ENCODE measurements around the gene OR1A1. TPM values are rescaled to one million over a fixed set of nuclear protein-coding genes. Genes with fewer than 3 reads are reported as not detected.
"Not testable (repeated sequence)": the region's sequence is repeated elsewhere in the genome, so short reads cannot be mapped to it uniquely, and the experiment has no call there.

The OR1A1 gene
- total RNA-seq, 1 donor from 2014 or later: not detected

GRCh38 chr17:3213001-3213400 lies 5.5 kb downstream of the OR1A1 start:
- Mint-ChIP-seq H3K9me3 (ENCODE audit: unreplicated experiment) (no peaks in the 10 kb centered on the region), H3K27ac (ENCODE audit: unreplicated experiment) (no peak overlapping the region), H3K4me3 (ENCODE audit: unreplicated experiment) (no peak overlapping the region), H3K36me3 (ENCODE audit: low read depth, unreplicated experiment) (no peaks in the 10 kb centered on the region), H3K27me3 (ENCODE audit: unreplicated experiment) (no peaks in the 10 kb centered on the region), H3K4me1 (ENCODE audit: unreplicated experiment) (peaks cover 4% of the 10 kb centered on the region)
- TF ChIP-seq CTCF (IDR thresholded peaks at IDR 0.05; ENCODE audit: unreplicated experiment): no peak
- DNase-seq (ENCODE audit: low spot score): no peak

- Mint-ChIP-seq H3K27me3 (ENCODE audit: unreplicated experiment) (no peaks in the 10 kb centered on the region), H3K9me3 (ENCODE audit: unreplicated experiment) (no peaks in the 10 kb centered on the region), H3K27ac (ENCODE audit: unreplicated experiment) (no peak overlapping the region), H3K4me1 (ENCODE audit: unreplicated experiment) (peaks cover 4% of the 10 kb centered on the region), H3K4me3 (ENCODE audit: unreplicated experiment) (no peak overlapping the region), H3K36me3 (ENCODE audit: low read depth, unreplicated experiment) (no peaks in the 10 kb centered on the region)
- no peak for TF ChIP-seq CTCF (IDR thresholded peaks at IDR 0.05; ENCODE audit: unreplicated experiment)
- no peak for DNase-seq (ENCODE audit: low spot score)
Observed at GRCh38 chr17:3213587-3213986, 6.1 kb downstream of the OR1A1 start.

DNA sequence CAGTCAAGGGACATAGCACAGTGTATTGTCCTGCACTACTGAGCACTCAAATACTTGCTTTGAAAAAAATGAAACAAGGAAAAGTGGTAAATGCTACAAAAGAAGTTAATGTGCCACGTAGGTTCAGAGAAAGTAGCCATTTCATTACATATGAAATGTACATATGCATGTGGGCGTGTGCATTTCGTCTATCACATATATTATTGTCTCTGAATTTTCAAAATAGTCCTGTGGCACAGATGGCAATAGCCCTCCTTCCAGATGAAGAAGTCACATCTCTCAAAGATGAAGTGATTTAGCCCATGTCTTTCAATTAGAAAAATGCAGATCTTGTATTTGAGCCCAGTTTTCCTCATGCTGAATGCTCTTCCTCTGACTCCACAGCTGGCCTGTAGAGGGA lies 12.5 kb downstream of the OR1A1 start:
- H3K4me1 Mint-ChIP-seq (ENCODE audit: unreplicated experiment): not testable (repeated sequence)

DNA sequence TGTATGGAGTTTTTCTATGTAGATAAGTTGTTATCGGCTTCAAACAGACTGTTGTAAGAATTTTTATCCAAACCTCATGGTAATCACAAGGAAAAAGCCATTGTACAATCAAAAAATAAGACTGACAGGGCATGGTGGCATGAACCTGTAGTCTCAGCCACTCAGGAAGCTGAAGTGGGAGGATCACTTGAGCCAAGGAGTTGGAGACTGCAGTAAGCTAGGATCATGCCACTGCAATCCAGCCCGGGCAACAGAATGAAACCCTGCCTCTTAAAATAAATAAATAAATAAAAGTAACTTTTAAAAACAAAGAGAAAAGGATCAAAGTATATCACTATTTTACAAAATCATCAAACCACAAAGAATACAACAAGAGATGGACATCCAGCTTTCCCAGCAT lies 14.4 kb downstream of the OR1A1 start:
- H3K9me3 Mint-ChIP-seq (ENCODE audit: unreplicated experiment): no peaks in the 10 kb centered on the region
- TF ChIP-seq CTCF (IDR thresholded peaks at IDR 0.05; ENCODE audit: unreplicated experiment): no peak
- H3K27me3 Mint-ChIP-seq (ENCODE audit: unreplicated experiment): no peaks in the 10 kb centered on the region
- no peak overlapping the region for H3K27ac Mint-ChIP-seq (ENCODE audit: unreplicated experiment)
- H3K36me3 Mint-ChIP-seq (ENCODE audit: low read depth, unreplicated experiment): no peaks in the 10 kb centered on the region
- DNase-seq (ENCODE audit: low spot score): no peak
- H3K4me1 Mint-ChIP-seq (ENCODE audit: unreplicated experiment): no peaks in the 10 kb centered on the region
- H3K4me3 Mint-ChIP-seq (ENCODE audit: unreplicated experiment): no peak overlapping the region

More for the DNA sequence above, 12.5 kb downstream of the OR1A1 start:
- not testable (repeated sequence) for H3K4me3 Mint-ChIP-seq (ENCODE audit: unreplicated experiment); H3K27me3 Mint-ChIP-seq (ENCODE audit: unreplicated experiment); H3K27ac Mint-ChIP-seq (ENCODE audit: unreplicated experiment); H3K9me3 Mint-ChIP-seq (ENCODE audit: unreplicated experiment); H3K36me3 Mint-ChIP-seq (ENCODE audit: low read depth, unreplicated experiment); DNase-seq (ENCODE audit: low spot score)

GRCh38 chr17:3222505-3222904 lies 15.0 kb downstream of the OR1A1 start:
- Mint-ChIP-seq H3K9me3 (ENCODE audit: unreplicated experiment) (no peaks in the 10 kb centered on the region), H3K4me1 (ENCODE audit: unreplicated experiment) (no peaks in the 10 kb centered on the region), H3K36me3 (ENCODE audit: low read depth, unreplicated experiment) (no peaks in the 10 kb centered on the region), H3K4me3 (ENCODE audit: unreplicated experiment) (no peak overlapping the region), H3K27me3 (ENCODE audit: unreplicated experiment) (no peaks in the 10 kb centered on the region), H3K27ac (ENCODE audit: unreplicated experiment) (no peak overlapping the region)
- DNase-seq (ENCODE audit: low spot score): no peak
- TF ChIP-seq CTCF (IDR thresholded peaks at IDR 0.05; ENCODE audit: unreplicated experiment): no peak

DNA sequence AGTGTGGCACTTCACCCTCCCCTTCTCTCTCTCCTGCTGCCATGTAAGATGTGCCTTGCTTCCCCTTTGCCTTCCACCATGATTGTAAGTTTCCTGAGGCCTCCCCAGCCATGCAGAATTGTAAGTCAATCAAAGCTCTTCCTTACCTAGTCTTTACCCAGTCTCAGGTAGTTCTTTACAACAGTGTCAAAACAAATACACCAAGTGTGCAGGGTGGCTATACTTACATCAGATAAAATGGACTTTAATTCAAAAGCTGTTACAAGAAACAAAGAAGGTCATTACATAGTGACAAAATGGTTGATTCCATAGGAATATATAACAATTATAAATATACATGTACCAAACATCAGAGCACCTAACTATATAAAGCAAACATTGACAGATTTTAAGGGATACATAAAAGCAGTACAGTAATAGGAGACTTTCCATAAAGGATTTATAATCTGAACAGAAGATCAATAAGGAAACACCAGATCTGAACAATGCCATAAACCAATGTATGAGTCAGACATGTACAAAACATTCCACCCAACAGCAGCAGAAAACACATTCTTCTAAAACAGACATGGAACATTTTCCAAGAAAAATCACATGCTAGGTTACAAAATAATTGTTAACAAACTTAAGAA lies 17.4 kb downstream of the OR1A1 start:
- H3K27ac Mint-ChIP-seq (ENCODE audit: unreplicated experiment); H3K4me1 Mint-ChIP-seq (ENCODE audit: unreplicated experiment); H3K27me3 Mint-ChIP-seq (ENCODE audit: unreplicated experiment); H3K4me3 Mint-ChIP-seq (ENCODE audit: unreplicated experiment); DNase-seq (ENCODE audit: low spot score); H3K9me3 Mint-ChIP-seq (ENCODE audit: unreplicated experiment); H3K36me3 Mint-ChIP-seq (ENCODE audit: low read depth, unreplicated experiment): not testable (repeated sequence)

GRCh38 chr17:3232300-3232699 lies 24.8 kb downstream of the OR1A1 start:
- H3K27ac Mint-ChIP-seq (ENCODE audit: unreplicated experiment); H3K27me3 Mint-ChIP-seq (ENCODE audit: unreplicated experiment); H3K4me1 Mint-ChIP-seq (ENCODE audit: unreplicated experiment); H3K4me3 Mint-ChIP-seq (ENCODE audit: unreplicated experiment); H3K36me3 Mint-ChIP-seq (ENCODE audit: low read depth, unreplicated experiment); DNase-seq (ENCODE audit: low spot score); H3K9me3 Mint-ChIP-seq (ENCODE audit: unreplicated experiment): not testable (repeated sequence)

DNA sequence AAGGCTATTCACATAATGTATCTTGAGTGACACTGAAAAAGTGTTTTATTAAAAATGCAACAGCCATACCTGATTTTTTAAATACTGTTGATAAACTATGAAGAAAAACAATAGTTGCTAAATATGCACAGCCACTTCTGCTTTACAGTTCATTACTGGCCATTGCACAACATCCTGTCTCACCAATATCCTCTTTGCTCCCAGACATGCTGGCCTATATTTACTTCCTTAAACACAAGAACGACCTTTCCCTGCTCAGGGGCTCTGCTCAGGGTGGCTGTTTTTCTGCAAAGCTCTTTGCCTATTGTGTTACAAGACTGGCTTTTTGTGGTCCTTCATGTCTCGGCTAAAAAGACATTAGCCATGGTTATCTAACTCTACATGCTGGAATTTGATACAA lies 31.2 kb downstream of the OR1A1 start:
- not testable (repeated sequence) for H3K27ac Mint-ChIP-seq (ENCODE audit: unreplicated experiment); DNase-seq (ENCODE audit: low spot score); H3K4me1 Mint-ChIP-seq (ENCODE audit: unreplicated experiment); H3K36me3 Mint-ChIP-seq (ENCODE audit: low read depth, unreplicated experiment); H3K4me3 Mint-ChIP-seq (ENCODE audit: unreplicated experiment); H3K9me3 Mint-ChIP-seq (ENCODE audit: unreplicated experiment); H3K27me3 Mint-ChIP-seq (ENCODE audit: unreplicated experiment)

DNA sequence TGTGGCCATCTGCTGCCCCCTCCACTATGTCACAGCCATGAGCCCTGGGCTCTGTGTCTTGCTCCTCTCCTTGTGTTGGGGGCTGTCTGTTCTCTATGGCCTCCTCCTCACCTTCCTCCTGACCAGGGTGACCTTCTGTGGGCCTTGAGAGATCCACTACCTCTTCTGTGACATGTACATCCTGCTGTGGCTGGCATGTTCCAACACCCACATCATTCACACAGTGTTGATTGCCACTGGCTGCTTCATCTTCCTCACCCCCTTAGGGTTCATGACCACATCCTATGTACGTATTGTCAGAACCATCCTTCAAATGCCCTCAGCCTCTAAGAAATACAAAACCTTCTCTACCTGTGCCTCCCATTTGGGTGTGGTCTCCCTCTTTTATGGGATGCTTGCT lies 33.6 kb downstream of the OR1A1 start:
- not testable (repeated sequence) for H3K9me3 Mint-ChIP-seq (ENCODE audit: unreplicated experiment); H3K4me1 Mint-ChIP-seq (ENCODE audit: unreplicated experiment); H3K4me3 Mint-ChIP-seq (ENCODE audit: unreplicated experiment); H3K27ac Mint-ChIP-seq (ENCODE audit: unreplicated experiment); H3K36me3 Mint-ChIP-seq (ENCODE audit: low read depth, unreplicated experiment); DNase-seq (ENCODE audit: low spot score); H3K27me3 Mint-ChIP-seq (ENCODE audit: unreplicated experiment)

Data from endothelial cell (in vitro differentiated cells).